GM19238 (cell line): Measurements from ENCODE around the gene C11orf91.
"Not testable (repeated sequence)": the region's sequence is repeated elsewhere in the genome, so short reads cannot be mapped to it uniquely, and the experiment has no call there.

Experiments
- DNase-seq: peaks from one replicate; pipeline ENCODE4 v3.0.0; 2011; ENCODE audit warnings: low spot score; ENCODE audit not compliant: insufficient read length

Gene C11orf91

GRCh38 chr11:33721984-33722383 is 21.4 kb upstream of the C11orf91 start:
- DNase-seq, result no peak

DNA sequence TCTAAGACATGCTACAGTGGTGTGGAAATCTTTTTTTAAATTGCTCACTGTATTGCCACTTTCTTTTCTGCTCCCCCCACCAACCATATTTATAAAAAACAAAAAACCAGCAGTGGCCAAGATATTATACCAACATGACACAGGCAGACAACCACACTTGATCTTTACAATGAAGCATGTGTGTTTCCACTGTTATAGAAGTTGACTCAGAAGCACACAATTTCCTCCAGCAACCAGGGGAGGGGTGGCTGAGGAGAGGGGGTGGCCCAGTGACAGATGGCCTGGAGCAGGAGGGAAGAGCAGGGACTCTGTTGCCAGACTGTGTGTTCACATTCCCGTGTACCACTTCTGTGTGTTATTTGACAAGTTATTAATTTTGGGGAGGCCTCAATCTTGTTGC is 20.8 kb upstream of the C11orf91 start:
- no peak for DNase-seq

DNA sequence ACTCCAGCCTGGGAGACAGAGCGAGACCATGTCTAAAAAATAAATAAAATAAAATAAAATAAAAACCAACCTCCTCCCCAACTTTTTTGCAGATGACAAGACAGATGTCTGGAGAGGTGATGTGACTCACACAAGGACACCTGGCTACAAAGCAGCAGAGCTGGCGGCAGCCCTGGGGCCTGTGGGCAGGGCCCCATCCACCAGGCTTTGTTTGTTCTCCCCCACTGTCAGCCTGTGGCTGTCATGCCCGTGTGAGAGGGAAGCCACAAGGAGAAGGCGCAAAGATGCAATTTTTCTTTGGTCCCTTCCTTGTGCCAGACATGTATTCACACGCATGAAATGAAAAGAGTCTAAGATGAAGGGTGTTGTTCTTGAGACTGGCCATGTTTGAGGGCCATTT is 19.0 kb upstream of the C11orf91 start:
- DNase-seq, result no peak

DNA sequence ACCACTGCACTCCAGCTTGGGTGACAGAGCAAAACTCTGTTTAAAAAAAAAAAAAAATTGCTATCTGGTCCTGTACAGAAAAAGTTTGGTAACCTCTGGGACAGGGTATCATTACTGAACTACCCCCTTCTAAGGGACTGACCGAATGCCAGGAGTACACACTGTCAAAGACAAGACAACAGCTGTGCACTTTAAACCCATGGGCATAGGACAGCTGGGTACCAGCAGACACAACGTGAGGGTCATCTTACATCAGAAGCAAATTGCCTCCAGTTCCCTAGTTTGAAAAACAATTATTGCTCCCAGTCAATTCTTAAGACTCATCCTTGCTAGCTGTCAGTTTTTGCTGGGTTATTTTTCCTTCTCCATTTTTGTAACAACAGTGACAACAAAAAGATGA is 17.8 kb upstream of the C11orf91 start:
- no peak for DNase-seq

DNA sequence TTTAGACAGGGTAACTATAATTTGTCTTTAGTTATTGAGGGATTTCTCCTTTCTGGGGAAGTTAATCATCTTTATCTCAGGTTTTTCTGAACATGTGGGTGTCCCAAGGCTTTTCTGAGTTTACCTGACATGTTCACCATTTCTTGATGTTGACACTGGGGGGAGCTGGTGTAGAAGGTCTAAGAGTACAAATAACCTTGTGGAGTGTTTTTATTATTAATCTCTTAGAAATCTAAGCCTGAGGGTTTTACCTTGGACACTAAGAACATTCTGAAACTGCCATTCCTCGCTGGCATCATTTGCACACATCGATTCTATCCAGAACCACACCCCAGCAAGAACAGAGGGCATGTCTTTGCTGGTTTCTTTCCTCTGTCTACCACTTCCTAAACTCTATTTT is 15.6 kb upstream of the C11orf91 start:
- DNase-seq, result no peak

DNA sequence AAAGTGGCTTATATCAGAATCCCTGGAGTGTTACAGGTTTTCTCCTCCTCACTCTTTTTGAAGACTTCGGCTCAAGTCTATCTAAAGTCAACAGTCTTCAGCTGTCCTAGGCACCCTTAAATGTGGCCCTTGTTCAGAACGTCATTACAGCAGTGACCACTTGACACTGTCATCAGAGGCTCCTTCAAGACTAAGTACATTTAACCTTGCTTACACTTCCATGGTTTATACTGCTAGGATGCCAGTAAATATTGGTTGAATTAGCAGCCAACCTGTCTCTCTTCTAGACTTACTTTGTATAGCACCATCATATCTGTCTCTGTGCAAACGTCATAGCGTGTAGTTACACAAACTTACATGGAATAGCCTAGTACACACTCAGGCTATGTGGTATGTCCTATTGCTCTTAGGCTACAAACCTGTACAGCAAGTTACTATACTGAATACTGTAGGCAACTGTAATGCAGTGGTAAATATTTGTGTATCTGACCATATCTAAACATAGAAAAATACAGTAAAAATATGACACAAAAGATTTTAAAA is 13.3 kb upstream of the C11orf91 start:
- DNase-seq, result no peak

- DNase-seq, result no peak
Measured at GRCh38 chr11:33713151-33713855, 12.7 kb upstream of the C11orf91 start.

- DNase-seq, result no peak
Measured at GRCh38 chr11:33712436-33712835, 11.8 kb upstream of the C11orf91 start.

DNA sequence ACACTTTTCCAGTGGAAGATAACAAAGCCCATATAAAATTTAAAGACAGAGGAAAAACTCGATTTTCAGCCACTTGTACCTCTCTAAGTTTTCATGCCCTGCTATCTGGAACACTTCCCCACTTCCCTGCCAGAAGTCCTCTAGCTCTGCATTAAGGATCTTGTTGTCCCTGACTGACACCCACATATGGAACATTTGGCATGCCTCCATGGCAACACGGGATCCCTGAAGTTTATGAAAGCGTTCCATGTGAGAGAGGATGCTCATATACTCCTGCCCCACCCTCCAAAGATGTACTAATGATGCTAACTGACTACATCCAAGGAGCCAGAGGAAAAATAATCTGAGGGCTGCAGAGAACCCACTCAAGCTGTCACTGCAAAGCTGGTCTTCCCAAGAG is 8.8 kb upstream of the C11orf91 start:
- DNase-seq, result no peak

- DNase-seq, result no peak
Measured at GRCh38 chr11:33708985-33709384, 8.4 kb upstream of the C11orf91 start.

DNA sequence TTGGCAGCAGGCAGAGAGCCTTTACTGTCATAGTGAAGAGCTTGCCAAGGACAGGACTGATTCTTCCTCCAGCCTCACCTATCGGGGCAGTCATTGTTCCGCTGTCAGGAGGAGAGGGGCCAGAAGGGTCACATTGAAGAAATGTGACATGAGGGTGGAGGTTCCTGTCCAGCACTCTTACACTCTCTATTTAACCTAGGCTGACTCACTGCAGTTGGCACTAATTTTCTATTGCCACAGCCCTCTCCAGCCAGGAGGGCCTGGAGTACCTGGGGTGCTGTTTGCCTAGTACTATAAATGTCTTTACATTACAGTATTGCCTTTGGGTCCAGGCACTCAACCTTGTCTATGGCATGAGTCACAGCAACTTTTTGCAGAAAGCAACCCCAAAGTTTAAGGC is 7.2 kb upstream of the C11orf91 start:
- not testable (repeated sequence) for DNase-seq

- DNase-seq, result no peak
Measured at GRCh38 chr11:33706966-33707365, 6.3 kb upstream of the C11orf91 start.

DNA sequence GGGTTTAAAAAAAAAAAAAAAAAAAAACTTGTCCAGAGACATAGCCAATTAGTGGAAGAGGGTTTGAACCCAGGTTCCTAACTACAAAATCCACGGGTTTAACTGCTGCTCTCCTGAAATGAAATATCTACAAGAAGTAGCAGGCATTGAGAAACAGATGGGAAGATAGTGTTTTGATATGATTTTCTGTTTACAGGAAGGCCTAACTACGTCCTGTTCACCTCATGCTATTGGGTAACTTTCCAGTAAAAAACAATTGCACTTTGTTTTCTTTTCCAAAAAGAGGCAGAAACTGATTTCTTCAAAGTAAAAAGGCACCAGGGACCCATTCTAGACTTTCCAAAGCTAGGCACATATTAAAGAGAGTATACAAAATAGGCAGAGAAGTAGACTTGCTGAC is 5.9 kb upstream of the C11orf91 start:
- no peak for DNase-seq

DNA sequence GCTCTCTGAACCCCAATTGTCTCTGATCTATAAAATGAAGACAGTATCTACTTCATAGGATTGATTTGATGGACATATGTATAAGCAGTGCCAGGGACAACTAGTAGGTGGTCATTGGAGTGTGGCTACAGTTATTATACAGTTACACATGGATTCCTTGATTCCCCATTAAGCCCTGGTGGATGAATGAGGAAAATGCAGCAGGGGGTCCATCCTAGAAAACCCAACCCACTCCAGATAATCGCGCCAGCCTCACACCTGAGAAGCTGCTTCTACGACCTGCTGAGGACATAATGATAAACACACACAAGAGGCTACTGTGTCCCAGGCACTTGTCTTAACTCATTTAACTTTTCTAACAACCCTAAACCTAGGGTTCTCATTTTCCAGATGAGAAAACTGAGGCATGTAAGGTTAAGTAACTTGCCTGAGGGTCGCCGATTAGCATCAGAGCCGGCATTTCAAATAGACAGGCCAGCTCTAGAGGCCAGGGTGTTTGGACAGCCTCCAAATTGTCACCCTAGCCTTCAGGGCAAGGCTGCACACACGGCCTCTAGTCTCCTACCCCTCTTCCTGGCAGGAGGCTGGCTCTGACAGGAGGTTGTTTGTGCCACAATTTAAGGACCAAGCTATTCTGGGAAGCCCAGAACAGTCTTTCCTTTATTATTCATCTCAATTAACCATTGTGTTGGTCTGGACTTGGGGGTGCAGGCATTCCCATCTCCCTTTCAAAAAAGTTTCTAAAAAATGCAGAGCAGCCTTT is 3.8 kb upstream of the C11orf91 start:
- DNase-seq, result no peak

- no peak for DNase-seq
Measured at GRCh38 chr11:33703788-33704187, 3.2 kb upstream of the C11orf91 start.

DNA sequence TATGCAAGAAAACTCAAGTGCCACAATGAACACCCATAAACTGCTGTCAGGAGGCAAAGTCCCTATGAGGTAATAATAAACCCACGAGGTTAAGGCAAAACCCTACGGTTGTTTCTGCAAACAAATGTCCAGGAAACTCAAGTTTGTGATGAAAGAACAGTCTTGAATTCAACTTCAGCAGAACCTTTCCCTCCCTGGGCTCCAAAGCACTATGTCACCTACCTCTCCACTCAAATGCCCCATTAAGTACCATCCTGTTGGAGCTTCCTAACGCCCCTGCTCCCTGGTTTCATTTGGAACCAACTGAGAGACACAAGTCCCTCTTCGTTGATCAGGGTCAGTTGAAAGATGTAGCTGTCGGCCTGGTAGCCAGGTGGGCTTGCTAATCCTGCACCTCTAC is 2.6 kb upstream of the C11orf91 start:
- no peak for DNase-seq

- no peak for DNase-seq
Measured at GRCh38 chr11:33701302-33702230, 940 bp upstream of the C11orf91 start.

GRCh38 chr11:33700063-33700501 is 544 bp downstream of the C11orf91 start:
- no peak for DNase-seq

DNA sequence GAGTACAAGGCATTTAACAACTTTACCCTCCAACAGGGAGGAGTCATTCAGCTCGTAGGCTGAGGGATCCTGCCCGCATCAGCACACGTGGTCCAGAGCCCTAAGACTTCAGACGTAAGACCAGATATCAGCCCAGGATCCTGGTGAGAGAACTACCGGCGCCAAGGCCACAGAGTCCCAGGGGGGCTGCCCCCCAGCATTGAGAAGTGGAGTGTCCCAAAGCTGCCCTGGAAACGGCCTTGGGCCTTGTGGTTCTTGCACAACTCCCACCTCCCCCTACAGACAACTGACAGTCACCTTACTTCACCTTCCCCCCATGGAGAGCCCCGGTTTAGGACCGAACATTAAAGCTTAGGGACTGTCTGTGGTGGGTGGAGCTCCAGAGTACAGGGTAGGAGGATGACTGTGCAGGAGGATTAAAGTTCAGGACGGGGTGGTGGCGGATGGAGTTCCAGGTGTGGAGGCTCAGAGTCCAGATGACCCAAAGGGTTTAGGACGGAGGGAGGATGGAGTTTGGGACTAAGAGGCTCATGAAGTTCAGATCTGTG is 1.0 kb downstream of the C11orf91 start:
- DNase-seq, result no peak

- DNase-seq, result no peak
Measured at GRCh38 chr11:33698921-33699320, 1.7 kb downstream of the C11orf91 start.

GRCh38 chr11:33697997-33698396 is 2.6 kb downstream of the C11orf91 start:
- no peak for DNase-seq
